Karpas-422 (cell line): ENCODE data around the gene C20orf202. TPM values are rescaled to one million over a fixed set of nuclear protein-coding genes. Genes with fewer than 3 reads are reported as not detected.

Experiments
- DNase-seq: peaks from one replicate; pipeline ENCODE4 v3.0.0-alpha.2; 2015
- H2AFZ ChIP-seq: fragments of 200-600 bp; sonication (generic); 2 replicates; pipeline ENCODE4 v1.6.1; 2014; ENCODE audit warnings: antibody characterized with exemption, low read length, mixed read lengths
- H3K27ac ChIP-seq: fragments of 200-600 bp; sonication (generic); 2 replicates; pipeline ENCODE4 v1.5.1; 2014; ENCODE audit warnings: mild to moderate bottlenecking, low read length, moderate library complexity
- H3K27me3 ChIP-seq: fragments of 200-600 bp; sonication (generic); 2 replicates; pipeline ENCODE4 v1.6.1; 2014; ENCODE audit warnings: low read length, mixed read lengths
- H3K36me3 ChIP-seq: fragments of 200-600 bp; sonication (generic); 2 replicates; pipeline ENCODE4 v1.6.1; 2014; ENCODE audit warnings: low read length, mixed read lengths; ENCODE audit not compliant: insufficient read depth
- H3K4me1 ChIP-seq: fragments of 200-600 bp; sonication (generic); 2 replicates; pipeline ENCODE4 v1.6.1; 2014; ENCODE audit warnings: mild to moderate bottlenecking, low read length, mixed read lengths
- H3K4me2 ChIP-seq: fragments of 200-600 bp; sonication (generic); 2 replicates; pipeline ENCODE4 v1.6.1; 2014; ENCODE audit warnings: low read length, low read depth, mild to moderate bottlenecking; ENCODE audit not compliant: poor library complexity, severe bottlenecking
- H3K4me3 ChIP-seq: fragments of 200-600 bp; sonication (generic); 2 replicates; pipeline ENCODE4 v1.5.1; 2014; ENCODE audit warnings: mild to moderate bottlenecking, antibody characterized with exemption, low read length, mixed read lengths
- H3K79me2 ChIP-seq: fragments of 200-600 bp; sonication (generic); 2 replicates; pipeline ENCODE4 v1.6.1; 2014; ENCODE audit warnings: mild to moderate bottlenecking, low read length, mixed read lengths
- H3K9ac ChIP-seq: fragments of 200-600 bp; sonication (generic); 2 replicates; pipeline ENCODE4 v1.6.0; 2014; ENCODE audit warnings: low read length
- H3K9me2 ChIP-seq: fragments of 200-600 bp; sonication (generic), shearing (Covaris generic); replicated peaks from 2 replicates; pipeline ENCODE4 v1.6.0; 2014; ENCODE audit warnings: mild to moderate bottlenecking, low read length, moderate library complexity; ENCODE audit not compliant: insufficient read depth
- H3K9me3 ChIP-seq: fragments of 300-700, 200-600 bp; sonication (generic); 2 replicates; pipeline ENCODE4 v1.6.1; 2014; ENCODE audit warnings: low read length, mixed read lengths
- H4K20me1 ChIP-seq: fragments of 200-600 bp; sonication (generic); 2 replicates; pipeline ENCODE4 v1.6.1; 2014; ENCODE audit warnings: mild to moderate bottlenecking, antibody characterized with exemption, low read length, low read depth; ENCODE audit not compliant: insufficient read depth
- total RNA-seq: library from RNA; depleted of rRNA; stranded (reverse); fragments of >200 nt; shearing (Covaris generic); gene quantifications from 2 replicates; pipeline ENCODE4 v1.2.3, GENCODE V29; 2014; ENCODE audit warnings: low replicate concordance

Gene C20orf202
- total RNA-seq, 1 experiment from 2014 or later, result not detected

DNA sequence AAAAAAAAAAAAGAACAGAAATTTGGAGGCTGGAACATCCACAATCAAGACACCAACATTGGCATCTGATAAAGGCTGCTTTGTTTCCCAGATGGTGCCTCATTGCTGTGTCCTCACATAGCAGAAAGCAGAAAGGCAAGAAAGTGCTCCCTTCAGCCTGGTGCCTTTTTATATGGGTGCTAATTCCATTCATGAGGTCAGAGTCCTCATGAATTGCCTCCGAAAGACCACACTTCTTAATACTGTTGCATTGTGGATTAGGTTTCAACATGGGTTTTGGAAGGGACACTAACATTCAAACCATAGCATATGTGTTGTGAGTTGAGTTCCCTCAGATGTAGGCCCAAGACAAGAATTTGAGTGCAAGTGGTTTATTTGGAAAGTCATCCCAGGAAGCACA lies 8.0 kb upstream of the C20orf202 start:
- H3K27ac ChIP-seq, result no peak overlapping the region
- H3K36me3 ChIP-seq, result no peaks in the 10 kb centered on the region

DNA sequence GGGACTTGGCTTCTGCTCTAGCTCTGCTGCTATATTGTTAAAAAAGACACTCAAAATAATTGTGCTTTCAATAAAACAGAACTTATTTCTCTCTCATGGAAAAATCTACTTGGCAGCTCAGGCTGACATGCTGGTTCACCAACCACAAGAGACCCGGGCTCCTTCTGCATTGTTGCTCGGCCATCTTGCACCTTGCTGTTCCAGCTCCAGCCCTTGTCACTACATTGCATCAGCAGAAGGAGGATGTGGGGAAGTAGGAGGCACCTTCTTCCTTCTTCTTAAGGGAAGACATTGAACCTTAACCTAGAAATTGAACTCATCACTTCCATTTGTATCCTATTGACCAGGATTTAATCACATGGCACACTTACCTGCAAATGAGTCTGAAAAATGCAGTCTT lies 6.6 kb upstream of the C20orf202 start:
- Histone ChIP-seq H3K4me2 (no peak overlapping the region), H3K36me3 (no peaks in the 10 kb centered on the region), H3K9ac (no peak overlapping the region), H2AFZ (no peak overlapping the region), H3K4me1 (no peaks in the 10 kb centered on the region), H3K27me3 (no peaks in the 10 kb centered on the region), H3K9me3 (no peaks in the 10 kb centered on the region), H3K4me3 (no peak overlapping the region), H3K9me2 (no peaks in the 10 kb centered on the region), H3K79me2 (no peaks in the 10 kb centered on the region), H3K27ac (no peak overlapping the region), H4K20me1 (no peaks in the 10 kb centered on the region)
- DNase-seq, result no peak

More for the DNA sequence above, 8.0 kb upstream of the C20orf202 start:
- no peaks in the 10 kb centered on the region for H3K27me3 ChIP-seq
- H3K9me3 ChIP-seq, result no peaks in the 10 kb centered on the region
- H3K4me1 ChIP-seq, result no peaks in the 10 kb centered on the region
- no peak overlapping the region for H3K4me2 ChIP-seq
- no peaks in the 10 kb centered on the region for H3K79me2 ChIP-seq
- no peaks in the 10 kb centered on the region for H3K9me2 ChIP-seq
- H3K9ac ChIP-seq, result no peak overlapping the region
- H2AFZ ChIP-seq, result no peak overlapping the region
- no peak for DNase-seq
- no peaks in the 10 kb centered on the region for H4K20me1 ChIP-seq
- no peak overlapping the region for H3K4me3 ChIP-seq

DNA sequence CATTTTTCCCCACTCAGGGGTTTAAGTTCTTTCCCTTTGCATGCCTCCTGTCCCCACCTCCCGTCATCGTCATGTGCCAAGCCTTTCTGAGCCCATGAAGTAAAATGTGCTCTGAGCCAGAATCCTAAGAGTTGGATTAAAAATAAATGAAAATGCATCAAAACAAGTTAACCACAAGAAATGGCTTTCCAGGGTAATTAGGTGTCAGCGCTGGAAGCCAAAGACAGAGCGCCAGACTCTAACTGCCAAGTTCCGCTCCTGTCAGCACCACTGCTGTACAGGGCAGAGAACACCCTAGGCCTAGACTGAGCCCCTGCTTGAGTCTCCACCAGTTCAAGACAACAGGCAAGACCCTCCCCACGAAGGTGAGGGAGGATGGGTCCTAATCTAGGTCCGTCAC lies 5.5 kb upstream of the C20orf202 start:
- no peaks in the 10 kb centered on the region for H3K9me3 ChIP-seq
- no peak overlapping the region for H3K4me3 ChIP-seq
- no peak overlapping the region for H2AFZ ChIP-seq
- H3K4me2 ChIP-seq, result no peak overlapping the region
- H3K27ac ChIP-seq, result no peak overlapping the region
- no peaks in the 10 kb centered on the region for H3K79me2 ChIP-seq
- no peaks in the 10 kb centered on the region for H3K4me1 ChIP-seq
- no peaks in the 10 kb centered on the region for H3K36me3 ChIP-seq
- DNase-seq, result no peak
- H3K9me2 ChIP-seq, result no peaks in the 10 kb centered on the region
- H3K27me3 ChIP-seq, result no peaks in the 10 kb centered on the region
- no peaks in the 10 kb centered on the region for H4K20me1 ChIP-seq
- H3K9ac ChIP-seq, result no peak overlapping the region

DNA sequence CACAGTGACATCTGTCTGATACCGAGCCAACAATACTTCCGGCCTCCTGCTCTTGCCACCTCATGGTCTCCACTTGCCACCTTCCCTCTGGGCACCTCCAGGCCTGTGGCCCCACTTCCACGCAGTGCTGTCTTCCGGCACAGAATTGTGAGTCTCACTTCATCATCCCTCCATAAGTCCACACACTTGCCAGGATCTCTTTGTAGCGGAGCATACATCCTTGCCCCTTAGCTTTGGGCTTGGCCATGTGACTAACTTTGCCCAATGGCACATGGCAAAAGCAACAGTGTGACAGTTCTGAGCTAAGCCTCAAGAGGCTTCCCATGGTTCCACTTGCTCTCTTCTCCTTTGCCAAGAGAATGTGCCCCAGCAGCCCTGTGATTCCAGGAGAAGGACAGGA lies 4.5 kb upstream of the C20orf202 start:
- Histone ChIP-seq H3K79me2 (no peaks in the 10 kb centered on the region), H4K20me1 (no peaks in the 10 kb centered on the region), H3K4me3 (no peak overlapping the region), H3K9ac (no peak overlapping the region), H3K4me2 (no peak overlapping the region), H3K4me1 (no peaks in the 10 kb centered on the region), H2AFZ (no peak overlapping the region), H3K9me3 (no peaks in the 10 kb centered on the region), H3K36me3 (no peaks in the 10 kb centered on the region), H3K9me2 (no peaks in the 10 kb centered on the region), H3K27ac (no peak overlapping the region), H3K27me3 (no peaks in the 10 kb centered on the region)
- DNase-seq, result no peak

- Histone ChIP-seq H3K9me2 (no peaks in the 10 kb centered on the region), H3K36me3 (no peaks in the 10 kb centered on the region), H3K27ac (no peak overlapping the region), H3K79me2 (no peaks in the 10 kb centered on the region), H2AFZ (no peak overlapping the region), H3K9me3 (no peaks in the 10 kb centered on the region), H3K4me3 (no peak overlapping the region), H3K9ac (no peak overlapping the region), H3K4me2 (no peak overlapping the region), H4K20me1 (no peaks in the 10 kb centered on the region), H3K4me1 (no peaks in the 10 kb centered on the region), H3K27me3 (no peaks in the 10 kb centered on the region)
- no peak for DNase-seq
Observed at GRCh38 chr20:1199212-1199873, 3.9 kb upstream of the C20orf202 start.

GRCh38 chr20:1199964-1200363 lies 3.3 kb upstream of the C20orf202 start:
- H3K9ac ChIP-seq, result no peak overlapping the region
- no peaks in the 10 kb centered on the region for H3K9me3 ChIP-seq
- no peaks in the 10 kb centered on the region for H3K4me1 ChIP-seq
- H3K4me3 ChIP-seq, result no peak overlapping the region
- H3K79me2 ChIP-seq, result no peaks in the 10 kb centered on the region
- H2AFZ ChIP-seq, result no peak overlapping the region
- H3K4me2 ChIP-seq, result no peak overlapping the region
- H3K27ac ChIP-seq, result no peak overlapping the region
- H3K9me2 ChIP-seq, result no peaks in the 10 kb centered on the region
- DNase-seq, result no peak
- no peaks in the 10 kb centered on the region for H4K20me1 ChIP-seq
- no peaks in the 10 kb centered on the region for H3K36me3 ChIP-seq
- H3K27me3 ChIP-seq, result no peaks in the 10 kb centered on the region

GRCh38 chr20:1203630-1204029 lies 376 bp downstream of the C20orf202 start:
- H3K9me2 ChIP-seq, result no peaks in the 10 kb centered on the region
- no peak overlapping the region for H3K4me2 ChIP-seq
- H3K27ac ChIP-seq, result no peak overlapping the region
- H3K36me3 ChIP-seq, result no peaks in the 10 kb centered on the region
- no peak overlapping the region for H3K9ac ChIP-seq
- H3K4me1 ChIP-seq, result no peaks in the 10 kb centered on the region
- no peak overlapping the region for H3K4me3 ChIP-seq
- H3K9me3 ChIP-seq, result no peaks in the 10 kb centered on the region
- no peak for DNase-seq
- H2AFZ ChIP-seq, result no peak overlapping the region
- H3K27me3 ChIP-seq, result no peaks in the 10 kb centered on the region
- no peaks in the 10 kb centered on the region for H4K20me1 ChIP-seq
- no peaks in the 10 kb centered on the region for H3K79me2 ChIP-seq

GRCh38 chr20:1204113-1204512 lies 859 bp downstream of the C20orf202 start:
- H3K36me3 ChIP-seq, result no peaks in the 10 kb centered on the region
- no peaks in the 10 kb centered on the region for H3K9me3 ChIP-seq
- no peak overlapping the region for H3K9ac ChIP-seq
- no peaks in the 10 kb centered on the region for H3K79me2 ChIP-seq
- no peak overlapping the region for H3K4me2 ChIP-seq
- no peaks in the 10 kb centered on the region for H4K20me1 ChIP-seq
- no peaks in the 10 kb centered on the region for H3K27me3 ChIP-seq
- no peak overlapping the region for H3K4me3 ChIP-seq
- no peaks in the 10 kb centered on the region for H3K9me2 ChIP-seq
- no peaks in the 10 kb centered on the region for H3K4me1 ChIP-seq
- no peak for DNase-seq
- no peak overlapping the region for H2AFZ ChIP-seq
- H3K27ac ChIP-seq, result no peak overlapping the region
